ENCODE measurements around the gene SMTN.
"Not testable (repeated sequence)": the region's sequence is repeated elsewhere in the genome, so short reads cannot be mapped to it uniquely, and the experiment has no call there.

SMTN gene

GRCh38 chr22:31090217-31091085 is 9.3 kb downstream of the SMTN start:
- DNase-seq (ENCODE audit: low spot score) = no peak

GRCh38 chr22:31091106-31091975 is 10.2 kb downstream of the SMTN start:
- DNase-seq (ENCODE audit: low spot score) = no peak

- DNase-seq (ENCODE audit: low spot score) = no peak
Measured at GRCh38 chr22:31092161-31092560, 11.0 kb downstream of the SMTN start.

GRCh38 chr22:31093086-31093850 is 12.2 kb downstream of the SMTN start:
- DNase-seq (ENCODE audit: low spot score) = no peak

DNA sequence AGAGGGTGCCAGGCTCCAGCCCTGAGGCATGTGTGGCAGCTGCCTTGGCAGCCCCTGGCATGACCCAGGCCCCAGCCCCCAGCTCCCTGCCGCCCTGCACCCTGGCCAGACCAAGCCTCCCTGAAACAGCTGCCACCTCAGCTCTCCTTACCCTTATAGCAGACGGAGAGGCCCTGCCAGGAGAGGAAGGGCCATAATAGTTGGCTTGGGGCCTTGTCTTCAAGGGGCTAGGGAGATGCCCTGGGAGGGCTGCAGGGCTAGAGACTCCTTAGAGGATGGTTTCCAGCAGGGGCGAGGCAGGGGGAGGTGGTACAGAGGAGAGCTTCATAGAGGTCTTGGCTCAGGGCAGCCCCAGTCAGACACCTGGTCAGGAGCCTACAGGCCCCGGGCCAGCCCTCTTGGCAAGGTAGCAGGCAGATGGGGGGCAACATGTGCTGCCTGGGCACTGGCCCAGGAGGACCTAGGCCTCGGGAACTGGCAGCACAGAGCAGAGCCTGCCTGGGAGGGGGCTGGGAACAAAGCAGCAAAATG is 13.0 kb downstream of the SMTN start:
- DNase-seq (ENCODE audit: low spot score) = no peak

- DNase-seq (ENCODE audit: low spot score) = no peak
Measured at GRCh38 chr22:31094741-31095140, 13.6 kb downstream of the SMTN start.

GRCh38 chr22:31095637-31096249 is 14.6 kb downstream of the SMTN start:
- DNase-seq (ENCODE audit: low spot score) = no peak

- no peak for DNase-seq (ENCODE audit: low spot score)
Measured at GRCh38 chr22:31096657-31097279, 15.7 kb downstream of the SMTN start.

DNA sequence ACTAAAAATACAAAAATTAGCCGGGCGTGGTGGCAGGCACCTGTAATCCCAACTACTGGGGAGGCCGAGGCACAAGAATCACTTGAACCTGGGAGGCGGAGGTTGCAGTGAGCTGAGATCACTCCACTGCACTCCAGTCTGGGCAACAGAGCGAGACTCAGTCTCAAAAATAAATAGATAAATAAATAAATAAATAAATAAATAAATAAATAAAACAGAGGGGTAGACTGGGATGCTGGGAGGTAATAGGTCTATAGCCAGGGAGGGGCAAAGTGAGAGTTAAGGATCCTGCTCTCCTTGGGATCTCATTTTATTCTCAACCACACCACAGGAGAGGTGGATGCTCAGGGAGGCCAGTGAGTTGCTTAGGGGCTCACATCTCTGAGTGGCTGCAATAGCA is 16.4 kb downstream of the SMTN start:
- DNase-seq (ENCODE audit: low spot score) = not testable (repeated sequence)

DNA sequence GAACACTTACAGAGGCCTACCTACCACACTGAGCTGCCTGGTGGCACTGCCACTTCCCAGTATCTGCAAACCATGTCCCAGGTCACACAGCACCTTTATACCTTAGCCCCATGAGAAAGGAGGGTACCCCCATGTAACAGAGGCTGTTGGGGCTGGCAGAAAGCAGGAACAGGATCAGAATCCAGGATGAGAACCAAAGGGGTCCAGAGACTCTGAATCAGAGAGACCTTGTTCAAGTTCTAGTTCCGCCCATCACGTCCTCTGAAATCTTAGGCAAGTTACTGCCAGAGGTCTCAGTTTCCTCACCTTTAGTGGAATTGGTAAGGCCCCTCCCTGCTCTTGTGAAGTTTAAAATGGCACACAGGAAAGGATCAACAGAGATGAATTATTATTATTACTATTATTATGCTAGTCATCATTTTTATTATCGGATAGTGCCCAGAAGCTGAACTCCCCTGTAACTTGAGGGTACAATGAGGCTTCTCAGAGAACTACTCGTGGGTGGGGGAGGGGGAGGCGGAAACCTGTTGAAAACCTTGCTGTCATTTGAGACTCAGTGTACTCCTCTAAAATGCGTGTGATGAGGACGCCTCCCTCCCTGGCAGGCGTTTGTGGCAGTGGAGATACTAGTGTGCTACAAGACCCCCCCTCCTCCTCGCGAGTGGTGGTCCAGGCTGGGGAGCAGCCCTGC is 17.0 kb downstream of the SMTN start:
- DNase-seq (ENCODE audit: low spot score) = no peak

DNA sequence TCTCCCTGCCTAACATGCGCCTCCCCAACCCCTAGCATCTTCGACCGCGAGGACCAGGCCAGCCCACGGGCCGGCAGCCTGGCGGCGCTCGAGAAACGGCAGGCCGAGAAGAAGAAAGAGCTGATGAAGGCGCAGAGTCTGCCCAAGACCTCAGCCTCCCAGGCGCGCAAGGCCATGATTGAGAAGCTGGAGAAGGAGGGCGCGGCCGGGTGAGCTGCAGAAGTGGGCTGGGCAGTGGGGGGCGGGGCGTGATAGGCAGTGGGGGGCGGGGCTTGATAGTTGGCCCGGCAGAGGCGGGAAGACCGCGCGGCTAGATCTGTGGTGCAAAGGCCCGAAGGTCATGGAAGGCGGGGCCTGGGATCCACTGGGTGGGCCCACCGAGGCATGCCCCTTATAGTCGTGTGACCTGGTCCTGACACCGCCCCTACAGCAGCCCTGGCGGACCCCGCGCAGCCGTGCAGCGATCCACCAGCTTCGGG is 17.6 kb downstream of the SMTN start:
- no peak for DNase-seq (ENCODE audit: low spot score)

- DNase-seq (ENCODE audit: low spot score) = no peak
Measured at GRCh38 chr22:31099386-31099785, 18.3 kb downstream of the SMTN start.

GRCh38 chr22:31099841-31100761 is 19.0 kb downstream of the SMTN start:
- DNase-seq (ENCODE audit: low spot score) = no peak

DNA sequence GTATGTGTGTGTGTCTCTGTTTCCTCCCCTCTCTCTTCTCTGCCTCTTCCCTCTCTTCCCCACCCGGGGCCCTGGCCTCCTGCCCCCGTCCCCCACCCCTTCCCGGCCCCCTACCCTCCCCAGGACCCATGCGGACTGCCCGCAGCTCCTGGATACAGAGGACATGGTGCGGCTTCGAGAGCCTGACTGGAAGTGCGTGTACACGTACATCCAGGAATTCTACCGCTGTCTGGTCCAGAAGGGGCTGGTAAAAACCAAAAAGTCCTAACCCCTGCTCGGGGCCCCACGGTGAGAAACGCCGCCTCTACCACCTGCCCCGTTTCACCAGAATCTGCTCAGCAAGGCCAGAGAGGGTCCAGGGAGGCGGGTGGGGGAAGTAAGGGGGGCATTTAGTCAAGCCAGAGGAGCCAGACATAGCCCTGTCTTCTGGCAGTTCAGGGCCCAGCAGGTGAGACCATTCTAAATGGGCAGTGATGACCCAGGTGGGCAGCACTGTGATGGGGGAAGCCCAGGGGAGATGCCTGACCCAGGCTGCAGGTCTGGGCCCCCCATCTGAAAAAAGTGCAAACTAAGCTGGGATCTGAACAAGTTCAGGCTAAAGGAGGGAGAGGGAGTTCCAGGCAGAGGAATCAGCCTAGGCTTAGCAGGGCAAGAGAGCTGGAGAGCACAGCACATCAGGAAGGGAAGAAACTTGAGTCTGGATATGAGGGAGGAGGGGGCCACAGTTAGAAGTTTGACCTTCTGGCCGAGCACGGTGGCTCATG is 19.8 kb downstream of the SMTN start:
- no peak for DNase-seq (ENCODE audit: low spot score)

DNA sequence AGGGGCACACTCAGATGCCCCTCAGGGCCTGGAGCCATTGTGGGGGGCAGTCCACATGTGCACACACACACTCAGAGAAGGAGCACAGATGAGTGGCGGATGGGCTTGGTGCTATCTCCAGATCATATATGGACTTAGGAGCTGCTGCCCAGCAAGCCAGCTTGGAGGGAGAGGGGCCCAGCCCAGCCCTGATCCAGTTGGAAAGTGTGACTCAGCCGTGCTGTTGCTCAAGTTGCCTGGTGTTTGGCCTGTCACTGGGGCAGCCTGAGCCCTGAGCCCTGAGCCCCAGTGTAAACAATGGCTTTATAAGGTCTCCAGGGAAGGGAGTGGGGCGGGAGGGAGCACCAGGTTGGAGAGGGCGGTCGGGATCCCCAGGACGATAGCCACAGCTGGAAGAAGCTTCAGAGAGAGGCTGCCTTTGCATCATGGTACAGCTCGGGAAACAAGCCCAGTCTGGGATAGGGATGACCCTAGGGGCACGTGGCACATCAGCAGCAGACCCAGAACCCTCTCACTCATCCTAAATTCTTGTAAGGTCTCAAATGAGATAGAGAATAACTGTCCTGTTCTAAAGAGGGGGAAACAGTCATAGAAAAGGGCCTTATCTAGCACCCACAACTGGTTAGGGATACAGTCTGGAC is 21.4 kb downstream of the SMTN start:
- no peak for DNase-seq (ENCODE audit: low spot score)

DNA sequence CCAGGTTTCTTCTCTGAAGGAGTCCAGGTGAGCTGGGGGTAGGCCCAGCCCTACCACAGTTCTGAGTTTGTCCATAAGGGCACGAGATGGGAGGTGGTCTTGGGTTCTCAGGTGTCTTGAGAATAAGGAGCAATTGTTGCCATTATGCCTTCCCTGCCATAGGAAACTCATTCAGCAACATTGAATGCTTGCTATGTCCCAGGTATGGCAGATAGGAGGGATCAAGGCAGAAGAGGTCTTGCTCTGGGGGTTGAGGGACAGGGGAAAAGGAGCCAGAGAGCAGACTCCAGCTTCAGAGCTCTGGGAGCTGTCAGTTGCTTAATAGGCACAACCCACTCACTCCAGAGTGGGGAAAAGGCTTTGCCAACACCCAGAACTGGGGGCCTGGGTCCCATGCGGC is 22.0 kb downstream of the SMTN start:
- no peak for DNase-seq (ENCODE audit: low spot score)

DNA sequence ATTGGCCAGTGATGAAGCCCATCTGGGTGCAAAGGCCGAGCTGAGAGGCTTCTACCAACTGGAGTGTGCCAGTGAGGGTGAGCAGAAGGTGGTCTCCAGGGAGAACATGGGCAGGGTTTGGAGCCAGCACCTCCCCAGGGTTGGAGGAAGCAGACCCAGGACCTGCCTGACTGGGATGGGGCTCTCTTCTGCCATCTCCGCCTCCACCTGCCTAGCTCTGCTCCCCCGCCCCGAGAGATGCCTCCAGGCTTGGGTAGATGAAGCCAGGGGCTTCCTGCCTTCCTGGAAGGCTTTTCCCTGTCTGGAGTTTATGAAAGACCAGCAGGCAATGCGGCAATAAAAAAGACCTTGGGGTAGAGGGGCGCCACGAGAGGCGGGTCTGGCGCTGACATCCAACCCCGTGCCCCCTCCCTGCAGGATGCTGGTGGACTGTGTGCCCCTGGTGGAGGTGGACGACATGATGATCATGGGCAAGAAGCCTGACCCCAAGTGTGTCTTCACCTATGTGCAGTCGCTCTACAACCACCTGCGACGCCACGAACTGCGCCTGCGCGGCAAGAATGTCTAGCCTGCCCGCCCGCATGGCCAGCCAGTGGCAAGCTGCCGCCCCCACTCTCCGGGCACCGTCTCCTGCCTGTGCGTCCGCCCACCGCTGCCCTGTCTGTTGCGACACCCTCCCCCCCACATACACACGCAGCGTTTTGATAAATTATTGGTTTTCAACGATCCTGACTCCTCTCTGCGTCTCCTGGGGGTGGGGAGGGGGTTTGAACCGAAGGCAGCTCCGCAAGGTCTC is 23.0 kb downstream of the SMTN start:
- no peak for DNase-seq (ENCODE audit: low spot score)

Measured in germinal center (tissue), 1 donor.